Endodermal cell (in vitro differentiated cells): Measurements from ENCODE around the gene MSX2. TPM values are rescaled to one million over a fixed set of nuclear protein-coding genes. Genes with fewer than 3 reads are reported as not detected.

Experiments
- DNase-seq: peaks from one replicate; pipeline ENCODE4 v3.0.0-alpha.2; 2017
- H3K27ac ChIP-seq: 2 replicates; pipeline ENCODE4 v1.5.1; 2013; ENCODE audit warnings: mild to moderate bottlenecking, low read depth, low read length, moderate library complexity
- H3K27me3 ChIP-seq: 2 replicates; pipeline ENCODE4 v1.6.1; 2013; ENCODE audit warnings: mild to moderate bottlenecking, low read length, moderate library complexity; ENCODE audit not compliant: insufficient read depth, control insufficient read depth, poor library complexity, severe bottlenecking
- H3K36me3 ChIP-seq: 2 replicates; pipeline ENCODE4 v1.7.0; 2013; ENCODE audit warnings: mild to moderate bottlenecking, low read length, moderate library complexity; ENCODE audit not compliant: control insufficient read depth, insufficient read depth
- H3K4me1 ChIP-seq: one replicate; pipeline ENCODE4 v1.7.0; 2013; ENCODE audit warnings: low read length; ENCODE audit not compliant: control insufficient read depth, insufficient read depth
- H3K4me3 ChIP-seq: 2 replicates; pipeline ENCODE4 v1.5.1; 2013; ENCODE audit warnings: mild to moderate bottlenecking, low read length, moderate library complexity
- H3K9ac ChIP-seq: 2 replicates; pipeline ENCODE4 v1.6.1; 2013; ENCODE audit warnings: mild to moderate bottlenecking, low read length, moderate library complexity; ENCODE audit not compliant: poor library complexity, severe bottlenecking; ENCODE audit errors: extremely low read depth
- H3K9me3 ChIP-seq: 2 replicates; pipeline ENCODE4 v1.6.1; 2013; ENCODE audit warnings: mild to moderate bottlenecking, low read length, moderate library complexity; ENCODE audit not compliant: control insufficient read depth
- H3K27ac Mint-ChIP-seq: 2 replicates; pipeline ENCODE4 v1.8.0; 2020; ENCODE audit warnings: mixed read lengths
- H3K27me3 Mint-ChIP-seq: 2 replicates; pipeline ENCODE4 v1.8.0; 2021; ENCODE audit warnings: mild to moderate bottlenecking, mixed read lengths; ENCODE audit not compliant: insufficient read depth
- H3K36me3 Mint-ChIP-seq: 2 replicates; pipeline ENCODE4 v1.8.0; 2020; ENCODE audit warnings: low read depth, mixed read lengths
- H3K4me1 Mint-ChIP-seq: 2 replicates; pipeline ENCODE4 v1.8.0; 2020; ENCODE audit warnings: mixed read lengths
- H3K4me3 Mint-ChIP-seq: 2 replicates; pipeline ENCODE4 v1.8.0; 2020; ENCODE audit warnings: mild to moderate bottlenecking, moderate library complexity, mixed read lengths
- H3K9me3 Mint-ChIP-seq: 2 replicates; pipeline ENCODE4 v1.8.0; 2020; ENCODE audit warnings: mild to moderate bottlenecking, mixed read lengths
- WGBS, 2 experiments: methylation state at CpG; one replicate each; pipeline versions ENCODE4 v1.1.5 to v1.1.7; 2013; ENCODE audit warnings: missing lambda C conversion rate in 2 of 2, mixed read lengths in 1 of 2; ENCODE audit not compliant: insufficient coverage in 1 of 2, insufficient read length in 1 of 2; 5-methylcytosine and 5-hydroxymethylcytosine counted together
- total RNA-seq, 2 donors: library from RNA; stranded (reverse); fragmentation: NEBNext Ultra II Directional in 1 of 2; extraction: Animal tissue kit (Norgen Biotek cat#: 25700) in 1 of 2; gene quantifications; 2 replicates in 1 of 2; 3 replicates in 1 of 2; pipeline ENCODE4 v1.2.1, GENCODE V29; 2021
- TF ChIP-seq, protein P1 (sequence below): fragments of 200-600 bp; sonication (generic); conservative IDR thresholded peaks from 2 replicates; pipeline ENCODE4 v1.5.0; 2021; ENCODE audit warnings: antibody characterized with exemption, mild to moderate bottlenecking

The MSX2 gene
- total RNA-seq, 2 donors from 2014 or later: 4.2 to 20.0 TPM

DNA sequence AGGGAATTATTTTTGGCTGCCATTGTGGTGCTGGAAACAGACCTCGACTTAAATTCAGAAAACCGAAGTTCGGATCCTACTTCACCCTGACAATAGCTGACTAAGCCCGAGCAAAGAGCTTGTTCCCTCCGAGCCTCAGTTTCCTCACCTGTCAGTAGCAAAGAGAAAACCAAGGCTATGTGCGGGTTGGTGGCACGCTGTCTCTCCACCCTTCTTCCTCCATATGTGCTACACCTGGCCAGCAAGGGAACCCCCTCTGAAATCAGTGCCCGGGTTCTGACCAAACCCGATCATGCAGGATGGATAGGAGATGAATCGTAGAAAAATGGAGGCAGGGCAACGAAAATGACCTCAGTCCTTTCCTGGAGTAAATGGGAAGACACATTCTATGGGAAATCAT lies 16.7 kb upstream of the MSX2 start:
- peaks cover 10% of the 10 kb centered on the region for H3K27me3 ChIP-seq
- DNase-seq: no peak
- Mint-ChIP-seq H3K4me3 (no peak overlapping the region), H3K27me3 (peaks cover 19% of the 10 kb centered on the region), H3K9me3 (no peaks in the 10 kb centered on the region), H3K36me3 (no peaks in the 10 kb centered on the region), H3K4me1 (peaks cover 17% of the 10 kb centered on the region), H3K27ac (no peak overlapping the region)
- H3K36me3 ChIP-seq: no peaks in the 10 kb centered on the region
- TF ChIP-seq, protein P1, sequence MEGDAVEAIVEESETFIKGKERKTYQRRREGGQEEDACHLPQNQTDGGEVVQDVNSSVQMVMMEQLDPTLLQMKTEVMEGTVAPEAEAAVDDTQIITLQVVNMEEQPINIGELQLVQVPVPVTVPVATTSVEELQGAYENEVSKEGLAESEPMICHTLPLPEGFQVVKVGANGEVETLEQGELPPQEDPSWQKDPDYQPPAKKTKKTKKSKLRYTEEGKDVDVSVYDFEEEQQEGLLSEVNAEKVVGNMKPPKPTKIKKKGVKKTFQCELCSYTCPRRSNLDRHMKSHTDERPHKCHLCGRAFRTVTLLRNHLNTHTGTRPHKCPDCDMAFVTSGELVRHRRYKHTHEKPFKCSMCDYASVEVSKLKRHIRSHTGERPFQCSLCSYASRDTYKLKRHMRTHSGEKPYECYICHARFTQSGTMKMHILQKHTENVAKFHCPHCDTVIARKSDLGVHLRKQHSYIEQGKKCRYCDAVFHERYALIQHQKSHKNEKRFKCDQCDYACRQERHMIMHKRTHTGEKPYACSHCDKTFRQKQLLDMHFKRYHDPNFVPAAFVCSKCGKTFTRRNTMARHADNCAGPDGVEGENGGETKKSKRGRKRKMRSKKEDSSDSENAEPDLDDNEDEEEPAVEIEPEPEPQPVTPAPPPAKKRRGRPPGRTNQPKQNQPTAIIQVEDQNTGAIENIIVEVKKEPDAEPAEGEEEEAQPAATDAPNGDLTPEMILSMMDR: no peak
- H3K9ac ChIP-seq: no peak overlapping the region
- peaks cover 2% of the 10 kb centered on the region for H3K4me1 ChIP-seq
- no peaks in the 10 kb centered on the region for H3K9me3 ChIP-seq
- H3K27ac ChIP-seq: no peak overlapping the region
- WGBS, 2 experiments: 92 to 94% methylated on average over 11 of the region's 11 CpGs
- H3K4me3 ChIP-seq: no peak overlapping the region

DNA sequence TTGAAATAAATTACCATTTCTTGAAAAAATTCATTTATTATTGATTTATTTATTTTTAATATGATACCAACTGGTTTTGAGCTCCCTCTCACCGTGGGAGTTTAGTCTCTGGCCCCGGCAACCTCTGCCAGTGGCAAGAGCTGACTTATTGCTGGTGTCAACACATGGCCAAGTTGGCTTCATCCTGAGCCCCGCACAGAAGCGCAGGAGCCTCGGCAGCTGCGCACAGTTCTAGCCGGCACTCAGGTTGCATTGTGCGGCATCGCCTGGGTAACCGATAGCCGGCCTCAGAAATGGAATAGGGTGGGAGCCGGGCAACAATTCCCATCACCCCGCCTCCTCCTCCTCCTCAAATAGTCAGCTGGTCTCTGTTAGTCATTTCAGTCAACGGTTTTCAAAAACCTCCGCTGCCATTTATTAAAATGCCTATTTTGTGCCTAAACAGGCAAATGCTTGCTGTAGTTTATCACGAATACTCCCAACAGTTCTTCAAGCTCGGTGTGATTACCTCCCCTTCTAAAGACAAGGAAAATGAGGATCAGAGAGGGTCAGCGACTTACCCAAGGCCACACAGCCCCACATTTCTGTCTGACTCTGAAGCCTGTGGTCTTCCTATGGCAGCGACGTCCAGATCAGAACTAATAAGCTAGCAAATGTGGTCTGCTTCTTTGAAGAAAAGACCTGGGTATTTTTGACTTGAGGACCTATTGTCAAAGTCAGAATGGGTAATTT lies 15.7 kb upstream of the MSX2 start:
- Histone ChIP-seq H3K9ac (no peak overlapping the region), H3K27ac (no peak overlapping the region), H3K4me3 (no peak overlapping the region), H3K9me3 (no peaks in the 10 kb centered on the region), H3K36me3 (no peaks in the 10 kb centered on the region), H3K27me3 (peaks cover 10% of the 10 kb centered on the region), H3K4me1 (peaks cover 2% of the 10 kb centered on the region)
- no peak overlapping the region for H3K4me3 Mint-ChIP-seq
- H3K36me3 Mint-ChIP-seq: no peaks in the 10 kb centered on the region
- H3K27me3 Mint-ChIP-seq: peaks cover 17% of the 10 kb centered on the region
- 85 to 88% methylated on average over 18 to 20 of the region's 20 CpGs for WGBS, 2 experiments
- DNase-seq: no peak
- peaks cover 21% of the 10 kb centered on the region for H3K4me1 Mint-ChIP-seq
- TF ChIP-seq, protein P1: no peak
- H3K9me3 Mint-ChIP-seq: no peaks in the 10 kb centered on the region
- H3K27ac Mint-ChIP-seq: no peak overlapping the region

DNA sequence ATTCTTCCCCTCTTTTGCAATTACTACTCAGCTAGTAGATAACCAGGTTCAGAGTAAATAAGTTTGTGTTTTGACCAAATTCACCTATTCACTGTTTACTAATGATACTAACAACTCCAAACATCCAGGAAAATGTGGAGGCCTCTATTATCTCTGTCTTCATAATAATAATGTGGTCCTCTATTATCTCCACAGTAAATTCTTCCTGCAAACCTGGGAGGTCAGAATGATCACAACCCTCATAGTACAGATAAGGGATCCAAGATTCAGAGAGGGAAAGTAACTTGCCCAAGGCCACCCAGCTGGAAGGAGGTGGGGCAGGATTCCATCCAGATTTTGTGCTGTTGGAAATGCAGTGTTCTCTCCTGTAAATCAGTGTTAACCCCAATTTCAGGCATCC lies 9.6 kb upstream of the MSX2 start:
- TF ChIP-seq, protein P1: no peak
- H3K27me3 Mint-ChIP-seq: peaks cover 31% of the 10 kb centered on the region
- Histone ChIP-seq H3K36me3 (no peaks in the 10 kb centered on the region), H3K4me3 (no peak overlapping the region), H3K4me1 (no peaks in the 10 kb centered on the region), H3K27ac (no peak overlapping the region), H3K9ac (no peak overlapping the region), H3K9me3 (no peaks in the 10 kb centered on the region), H3K27me3 (peaks cover 31% of the 10 kb centered on the region)
- DNase-seq: no peak
- peaks cover 45% of the 10 kb centered on the region for H3K4me1 Mint-ChIP-seq
- H3K4me3 Mint-ChIP-seq: no peak overlapping the region
- H3K27ac Mint-ChIP-seq: no peak overlapping the region
- H3K36me3 Mint-ChIP-seq: no peaks in the 10 kb centered on the region
- no peaks in the 10 kb centered on the region for H3K9me3 Mint-ChIP-seq
